ENCODE results near the gene COG3. TPM values are rescaled to one million over a fixed set of nuclear protein-coding genes. Genes with fewer than 3 reads are reported as not detected.

Gene COG3
- total and polyA plus RNA-seq, 11 donors = 7.7 to 23.1 (median 15.2) TPM

- 85 to 90% (median 88%) methylated on average over 6 of the region's 6 CpGs for WGBS, 4 donors
These were observed 31.9 kb upstream of the COG3 start for GRCh38 chr13:45432737-45433380.

GRCh38 chr13:45433381-45433790 lies 31.4 kb upstream of the COG3 start:
- TF ChIP-seq CTCF (IDR thresholded peaks at IDR 0.05) (no peak), POLR2A (IDR thresholded peaks at IDR 0.05) (no peak)
- Histone ChIP-seq H3K4me1 (peaks cover 0 to 6% (median 0%) of the 10 kb centered on the region in 12 donors), H3K4me3 (no peak overlapping the region), H3K9me3 (no peaks in the 10 kb centered on the region), H3K36me3 (no peaks in the 10 kb centered on the region), H3K27ac (peak overlapping the region; percentile 34 to 87 (median 64)), H3K27me3 (no peaks in the 10 kb centered on the region)
- ATAC-seq (peak; percentile 79 to 89 (median 86)), DNase-seq (no peak)
- intact Hi-C loops (cut with DNase I) = no loop called here
- 36 to 50% (median 48%) methylated on average over 5 of the region's 5 CpGs for WGBS, 4 donors

More at GRCh38 chr13:45432737-45433380, 31.9 kb upstream of the COG3 start:
- H3K4me3 ChIP-seq = no peak overlapping the region
- no peaks in the 10 kb centered on the region for H3K27me3 ChIP-seq
- no peaks in the 10 kb centered on the region for H3K9me3 ChIP-seq
- intact Hi-C loops (cut with DNase I) = no loop called here
- no peaks in the 10 kb centered on the region for H3K36me3 ChIP-seq
- H3K27ac ChIP-seq = peak overlapping the region; percentile 34 to 87 (median 64)
- peaks cover 0 to 6% (median 0%) of the 10 kb centered on the region in 12 donors for H3K4me1 ChIP-seq
- no peak for DNase-seq
- no peak for ATAC-seq
- TF ChIP-seq POLR2A (IDR thresholded peaks at IDR 0.05) (no peak), CTCF (IDR thresholded peaks at IDR 0.05) (no peak)

- Histone ChIP-seq H3K4me3 (no peak overlapping the region), H3K27ac (peak overlapping the region in 4 of 12 donors; percentile 8 to 46 (median 42)), H3K9me3 (no peaks in the 10 kb centered on the region), H3K4me1 (peaks cover 0 to 6% (median 0%) of the 10 kb centered on the region in 12 donors), H3K27me3 (no peaks in the 10 kb centered on the region), H3K36me3 (no peaks in the 10 kb centered on the region)
- DNase-seq (no peak), ATAC-seq (no peak)
- TF ChIP-seq POLR2A (IDR thresholded peaks at IDR 0.05) (no peak), CTCF (IDR thresholded peaks at IDR 0.05) (no peak)
- 86 to 93% (median 90%) methylated on average over 8 of the region's 8 CpGs for WGBS, 4 donors
- intact Hi-C loops (cut with DNase I) = no loop called here
These were observed 30.0 kb upstream of the COG3 start for GRCh38 chr13:45434556-45435371.

GRCh38 chr13:45436332-45436731 lies 28.4 kb upstream of the COG3 start:
- Histone ChIP-seq H3K27ac (no peak overlapping the region), H3K9me3 (no peaks in the 10 kb centered on the region), H3K27me3 (no peaks in the 10 kb centered on the region), H3K4me3 (no peak overlapping the region), H3K36me3 (no peaks in the 10 kb centered on the region), H3K4me1 (peaks cover 0 to 15% (median 8%) of the 10 kb centered on the region in 12 donors)
- WGBS, 4 donors = 72 to 94% (median 89%) methylated on average over 9 of the region's 9 CpGs
- intact Hi-C loops (cut with DNase I) = no loop called here
- TF ChIP-seq POLR2A (IDR thresholded peaks at IDR 0.05) (no peak), CTCF (IDR thresholded peaks at IDR 0.05) (no peak)
- DNase-seq (no peak), ATAC-seq (no peak)

All from heart left ventricle (tissue), 16 donors.